ENCODE data around the gene SP2.
"Not testable (repeated sequence)": the region's sequence is repeated elsewhere in the genome, so short reads cannot be mapped to it uniquely, and the experiment has no call there.

SP2 gene

DNA sequence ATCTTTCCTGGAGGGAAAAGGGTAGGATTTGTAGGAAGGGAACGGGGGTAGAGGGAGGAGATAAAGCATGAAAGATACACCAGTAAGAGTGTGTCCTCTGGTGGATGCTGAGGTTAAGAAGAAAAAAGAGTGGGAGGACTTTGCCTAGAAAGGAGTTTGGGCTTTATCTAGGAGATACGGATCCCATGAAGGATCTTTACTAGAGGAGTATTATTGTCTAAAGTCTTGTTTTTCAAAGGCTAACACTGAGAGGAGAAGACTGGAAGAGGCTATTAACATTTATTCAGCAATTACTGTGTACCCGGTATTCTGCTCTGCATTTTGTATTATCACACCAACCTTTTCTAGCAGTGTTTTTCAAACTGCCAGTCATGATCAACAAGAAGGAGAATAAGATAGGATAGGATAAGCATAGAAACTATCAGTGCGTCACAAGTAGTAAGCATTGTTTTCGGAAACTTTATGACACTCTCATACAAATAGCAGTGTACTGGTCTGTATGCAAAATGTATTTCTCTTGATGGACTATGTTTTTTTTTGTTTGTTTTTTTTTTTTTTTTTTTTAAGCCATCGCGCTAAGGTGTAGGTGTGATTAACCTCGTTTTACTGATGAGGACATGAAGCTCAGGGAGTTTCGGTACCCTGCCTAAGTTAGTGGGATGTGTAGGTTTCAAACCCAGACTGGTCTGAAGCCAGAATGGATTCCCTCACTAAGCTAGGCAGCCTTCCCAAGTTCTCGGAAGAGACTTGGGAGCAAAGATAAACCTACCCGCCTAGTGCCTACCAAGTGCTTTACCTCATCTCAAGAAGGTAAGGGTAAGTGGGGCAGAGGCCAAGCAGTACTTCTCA lies 1.3 kb upstream of the SP2 start:
- no peak for FAIRE-seq

DNA sequence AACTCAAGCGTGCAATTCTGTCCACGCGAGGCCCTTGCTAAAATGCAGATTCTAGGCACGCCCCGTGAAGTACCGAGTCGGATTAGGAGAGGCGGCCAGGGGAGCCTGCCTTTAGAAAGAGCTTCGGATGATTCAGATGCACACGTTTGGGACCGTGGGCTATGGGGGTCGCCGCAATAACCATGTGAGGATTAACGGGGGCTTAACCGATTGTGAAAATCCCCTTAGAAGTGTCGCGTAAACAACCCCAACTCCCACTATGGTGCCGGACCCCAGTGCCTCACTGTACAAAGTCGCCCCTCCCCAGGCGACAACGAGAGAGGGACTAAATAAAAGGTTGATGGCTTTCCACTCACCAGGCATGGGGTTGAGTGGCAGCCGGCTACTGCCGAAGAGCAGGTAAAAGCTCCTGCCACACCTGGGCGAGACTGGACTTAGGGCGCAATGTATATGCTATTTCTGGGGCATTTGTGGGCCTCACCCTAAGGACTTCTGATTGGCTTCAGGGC lies 635 bp upstream of the SP2 start:
- no peak for FAIRE-seq

DNA sequence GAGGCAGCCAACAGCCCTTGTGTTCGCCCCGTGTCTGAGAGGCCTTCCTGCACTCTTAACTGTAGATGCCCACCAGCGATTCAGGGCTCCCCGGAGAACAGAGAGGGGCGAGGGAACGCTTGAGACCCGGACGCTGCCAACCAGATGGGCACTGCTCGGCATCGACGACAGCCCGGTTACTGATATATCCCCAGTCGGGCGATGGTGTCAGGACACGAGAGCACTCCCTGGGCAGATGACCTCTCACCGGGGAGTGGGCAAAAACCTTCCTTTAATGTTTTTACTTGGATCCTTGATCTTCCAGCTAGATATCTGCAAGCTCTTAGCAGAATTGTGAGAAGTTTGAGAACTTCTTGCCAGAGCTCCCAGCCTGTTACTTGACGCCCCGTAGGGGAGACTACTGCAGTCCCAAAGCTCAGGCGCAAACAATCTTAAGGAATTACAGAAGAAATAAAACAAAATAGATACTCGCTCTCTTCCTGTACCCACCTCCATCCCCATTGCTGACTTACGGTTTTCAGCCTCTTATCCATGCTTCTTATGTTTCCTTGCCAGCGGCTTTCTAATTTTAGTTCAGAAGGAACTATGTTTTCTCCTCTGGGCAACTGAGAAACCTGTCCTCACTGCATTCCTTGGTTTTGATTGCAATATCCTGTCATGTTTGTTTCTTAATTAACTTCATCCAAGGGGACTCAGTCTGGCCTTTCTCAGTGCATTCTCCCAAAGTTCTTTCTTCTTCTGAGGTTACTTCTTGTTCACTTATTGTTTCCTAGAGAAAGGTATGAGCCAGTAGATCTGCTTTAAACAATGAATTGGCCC lies 845 bp downstream of the SP2 start:
- FAIRE-seq: no peak

DNA sequence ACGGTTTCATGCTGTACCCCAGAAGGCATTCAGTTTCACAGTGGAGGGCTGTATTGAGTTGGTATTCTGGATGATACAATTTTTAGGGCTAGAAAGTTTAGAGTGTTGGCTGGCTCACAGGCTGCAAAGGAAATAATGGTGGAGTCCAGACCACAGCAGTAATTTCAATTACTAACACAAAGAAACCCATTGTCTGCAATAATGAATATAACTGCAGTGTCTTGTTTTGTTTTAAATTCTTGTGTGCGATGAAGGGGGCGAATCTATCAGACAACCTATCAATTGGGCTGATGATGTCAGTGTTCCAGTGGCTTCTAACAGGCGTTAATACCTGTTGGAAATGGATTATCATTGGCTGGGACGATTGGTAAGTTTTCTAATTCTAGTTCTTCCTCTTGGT lies 1.5 kb downstream of the SP2 start:
- no peak for FAIRE-seq

DNA sequence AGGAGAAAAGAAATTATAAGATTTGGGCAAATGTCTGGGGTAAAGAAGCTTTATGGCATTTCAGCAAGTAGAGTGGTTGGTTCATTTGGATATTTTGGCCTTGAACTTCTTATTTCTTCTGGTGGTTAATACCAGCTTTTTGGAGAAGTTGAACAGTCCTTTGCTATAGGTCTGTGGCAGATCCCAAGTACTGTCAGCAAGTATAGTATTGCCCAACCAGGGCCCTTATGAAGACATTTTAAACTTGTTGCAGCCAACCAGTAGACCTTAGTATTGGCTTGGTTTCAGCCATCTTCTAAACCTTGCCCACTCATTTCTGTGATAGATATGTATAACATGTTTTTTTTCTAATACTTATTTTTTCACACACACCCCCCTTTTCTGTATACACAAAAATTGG lies 2.2 kb downstream of the SP2 start:
- FAIRE-seq: no peak

DNA sequence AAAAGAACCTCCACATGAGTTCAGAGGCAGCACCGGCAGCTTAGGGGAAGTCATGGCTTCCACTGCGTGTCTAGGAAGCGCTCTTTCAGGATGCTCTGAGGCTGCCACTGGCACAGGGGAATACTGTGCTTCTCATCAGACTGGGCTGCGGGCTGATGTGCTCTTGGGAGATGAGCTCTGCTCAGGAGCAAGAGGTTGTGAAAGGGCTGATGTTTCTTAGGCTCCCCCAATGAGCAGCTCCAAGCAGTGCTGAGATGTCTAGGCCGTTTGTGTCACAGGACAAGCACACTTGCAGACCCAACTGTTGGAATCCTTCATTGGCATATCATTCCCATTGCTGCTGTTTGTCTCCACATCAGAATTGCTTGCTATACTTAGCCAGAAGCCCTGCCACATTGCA lies 3.6 kb downstream of the SP2 start:
- no peak for FAIRE-seq

DNA sequence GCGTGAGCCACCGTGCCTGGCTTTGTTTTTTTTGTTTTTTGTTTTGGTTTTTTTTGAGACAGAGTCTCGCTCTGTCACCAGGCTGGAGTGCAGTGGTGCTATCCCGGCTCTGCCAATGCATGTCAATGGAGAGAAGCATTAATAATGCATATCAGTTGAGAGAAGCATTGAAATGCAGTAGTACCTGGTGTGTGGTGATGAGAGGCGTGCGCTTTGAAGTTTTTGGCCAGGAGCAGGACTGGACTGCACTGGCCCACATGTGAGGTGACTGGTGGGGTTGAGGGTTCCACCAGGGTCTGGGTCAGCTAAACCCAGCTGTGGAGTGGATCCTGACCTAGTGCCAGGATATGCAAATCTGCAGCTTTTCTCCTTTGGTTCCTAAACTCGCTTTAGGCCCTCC lies 5.4 kb downstream of the SP2 start:
- FAIRE-seq: no peak

DNA sequence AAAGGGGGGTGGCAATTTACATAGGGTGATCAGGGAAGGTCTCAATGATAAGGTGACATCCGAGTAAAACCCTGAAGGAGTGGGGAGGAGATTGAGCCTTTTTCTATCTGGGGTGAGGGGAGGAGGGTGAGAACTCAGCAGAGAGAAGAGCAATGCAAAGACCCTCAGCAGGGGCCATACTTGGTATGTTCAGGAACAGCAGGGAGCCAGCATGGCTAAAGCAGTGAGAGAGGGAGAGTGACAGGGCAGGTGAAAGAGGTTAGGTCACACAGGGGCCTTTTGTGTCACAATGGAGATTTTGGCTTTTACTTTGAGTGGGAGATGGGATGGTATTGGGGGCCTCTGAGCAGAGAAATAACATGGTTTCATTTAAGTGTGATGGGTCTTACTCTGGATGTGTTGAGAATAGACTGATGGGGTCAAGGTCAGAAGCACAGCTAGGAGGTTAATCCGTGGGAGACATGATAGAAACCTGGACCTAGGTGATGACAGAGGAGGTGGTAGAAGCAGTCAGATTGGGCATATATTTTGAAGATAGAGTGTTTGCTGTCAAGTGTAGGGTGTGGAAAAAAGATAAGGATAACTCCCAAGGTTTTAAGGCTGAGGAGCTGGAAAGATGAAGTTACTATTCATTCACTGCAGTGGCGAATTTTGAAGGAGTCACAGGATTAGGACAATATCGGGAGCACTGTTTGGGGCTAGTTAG lies 6.2 kb downstream of the SP2 start:
- FAIRE-seq: no peak

DNA sequence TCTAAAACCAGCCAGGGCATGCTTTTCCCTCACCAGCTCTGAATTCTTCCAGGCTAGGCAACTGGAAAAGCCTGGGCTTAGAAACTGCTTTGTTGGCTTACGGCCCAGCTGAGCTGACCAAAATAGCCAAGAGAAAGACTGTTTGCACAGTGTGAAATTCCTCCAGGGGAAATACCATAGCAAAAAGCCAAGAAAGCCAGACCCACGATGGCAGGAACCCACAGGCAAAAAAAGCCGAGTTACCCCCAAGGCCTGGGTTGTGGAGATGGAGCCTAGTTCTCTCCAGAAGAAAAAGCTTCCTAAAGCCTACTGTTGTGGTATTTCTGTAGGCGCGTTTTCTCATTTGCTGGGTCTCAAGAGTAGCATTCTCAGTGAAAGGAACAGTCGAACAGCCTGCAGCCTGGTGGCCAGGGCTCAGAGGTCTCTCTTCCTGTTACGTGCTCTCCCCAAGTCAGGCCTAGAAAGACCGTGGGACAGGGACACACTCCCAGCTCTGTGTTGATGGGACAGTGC lies 9.2 kb downstream of the SP2 start:
- FAIRE-seq: no peak

DNA sequence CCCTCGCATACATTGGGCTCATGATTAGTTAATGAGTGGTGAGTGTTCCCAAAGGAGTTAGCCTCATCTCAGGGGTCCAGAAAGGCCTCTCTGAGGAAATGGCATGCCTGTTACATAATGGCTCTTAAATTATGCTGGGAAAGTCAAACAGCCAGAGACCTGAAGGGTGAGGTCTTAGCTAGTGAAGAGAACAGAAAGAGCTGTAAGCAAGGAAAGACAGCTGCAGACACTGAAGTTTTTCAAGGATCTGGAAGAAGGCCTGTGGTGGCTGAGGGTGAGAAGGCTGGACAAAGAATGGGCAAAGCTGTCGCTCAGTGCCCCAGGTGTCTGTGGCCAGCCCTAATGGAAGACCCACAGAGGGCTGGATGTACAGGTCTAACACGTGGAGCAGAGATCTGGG lies 10.4 kb downstream of the SP2 start:
- no peak for FAIRE-seq

DNA sequence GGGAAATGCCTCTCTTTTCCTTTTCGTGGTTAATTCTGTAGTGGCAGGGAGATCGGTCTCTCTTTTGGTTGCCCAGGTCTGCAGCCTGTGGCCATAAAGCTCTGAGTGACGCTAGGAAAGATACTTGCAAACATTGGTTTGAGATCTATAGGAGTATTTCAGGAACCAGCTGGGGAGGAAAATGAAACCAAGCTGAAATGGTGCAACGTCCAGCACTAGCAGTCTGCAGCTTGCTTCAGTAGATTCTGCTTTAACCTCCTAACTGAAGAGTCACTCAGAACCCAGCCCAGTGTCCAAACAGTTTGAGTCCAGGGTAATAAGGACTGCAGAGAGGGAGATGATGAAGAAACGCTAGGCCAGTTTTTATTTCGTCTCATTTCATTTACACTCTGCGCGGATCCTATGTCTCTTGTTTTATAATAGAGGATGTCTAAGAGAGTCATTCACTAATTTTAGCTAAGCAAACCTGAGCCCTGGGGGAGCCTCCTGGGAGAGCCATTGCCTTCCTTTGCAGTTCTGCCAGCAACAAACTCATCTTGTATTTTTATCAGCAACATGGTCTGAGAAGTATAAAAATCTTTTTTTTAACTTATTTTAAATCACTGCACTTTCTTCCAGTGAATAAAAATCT lies 12.0 kb downstream of the SP2 start:
- FAIRE-seq: no peak

DNA sequence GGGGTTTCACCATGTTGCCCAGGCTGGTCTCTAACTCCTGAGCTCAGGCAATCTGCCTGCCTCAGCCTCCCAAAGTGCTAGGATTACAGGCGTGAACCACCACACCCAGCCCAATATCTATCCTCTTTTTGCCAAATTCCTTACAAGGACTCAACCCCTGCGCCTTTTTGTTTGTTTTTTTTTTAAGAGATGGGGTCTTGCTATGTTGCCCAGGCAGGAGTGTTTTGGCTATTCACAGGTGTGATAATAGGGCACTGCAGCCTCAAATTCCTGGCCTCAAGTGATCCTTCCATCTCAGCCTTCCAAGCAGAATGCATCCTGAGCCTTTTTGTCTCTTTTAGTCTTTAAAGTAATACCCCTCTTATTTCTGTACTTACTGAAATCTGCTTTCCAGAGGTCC lies 17.0 kb downstream of the SP2 start:
- no peak for FAIRE-seq

DNA sequence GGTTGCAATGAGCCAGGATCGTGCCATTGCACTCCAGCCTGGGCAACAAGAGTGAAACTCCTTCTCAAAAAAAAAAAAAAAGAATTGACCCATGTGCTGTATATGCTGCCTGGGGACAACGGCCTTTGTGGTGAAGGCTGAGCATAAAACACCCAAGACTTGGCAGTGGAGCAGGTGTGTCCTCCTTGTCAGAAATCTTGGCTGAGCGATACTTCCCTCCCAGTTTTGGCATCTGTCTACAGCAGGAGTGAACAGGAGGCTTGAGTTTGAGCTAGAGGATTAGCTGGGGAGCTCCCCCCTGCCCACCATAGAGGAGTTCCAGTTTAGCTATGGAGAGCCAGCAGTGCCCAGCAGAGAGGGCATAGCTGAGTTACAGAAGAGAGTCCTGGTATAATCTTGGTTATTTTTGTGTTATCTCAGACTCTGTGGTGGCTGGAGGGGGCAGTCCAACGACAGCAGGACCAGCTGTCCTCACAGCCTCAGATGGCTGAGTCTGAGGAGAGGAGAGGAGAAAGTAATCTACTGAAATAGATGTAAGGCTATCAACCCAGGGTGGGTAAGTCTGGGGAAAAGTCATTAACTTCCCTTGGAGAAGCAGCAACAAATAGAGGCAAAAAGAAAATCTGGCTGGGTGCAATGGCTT lies 18.4 kb downstream of the SP2 start:
- FAIRE-seq: no peak

DNA sequence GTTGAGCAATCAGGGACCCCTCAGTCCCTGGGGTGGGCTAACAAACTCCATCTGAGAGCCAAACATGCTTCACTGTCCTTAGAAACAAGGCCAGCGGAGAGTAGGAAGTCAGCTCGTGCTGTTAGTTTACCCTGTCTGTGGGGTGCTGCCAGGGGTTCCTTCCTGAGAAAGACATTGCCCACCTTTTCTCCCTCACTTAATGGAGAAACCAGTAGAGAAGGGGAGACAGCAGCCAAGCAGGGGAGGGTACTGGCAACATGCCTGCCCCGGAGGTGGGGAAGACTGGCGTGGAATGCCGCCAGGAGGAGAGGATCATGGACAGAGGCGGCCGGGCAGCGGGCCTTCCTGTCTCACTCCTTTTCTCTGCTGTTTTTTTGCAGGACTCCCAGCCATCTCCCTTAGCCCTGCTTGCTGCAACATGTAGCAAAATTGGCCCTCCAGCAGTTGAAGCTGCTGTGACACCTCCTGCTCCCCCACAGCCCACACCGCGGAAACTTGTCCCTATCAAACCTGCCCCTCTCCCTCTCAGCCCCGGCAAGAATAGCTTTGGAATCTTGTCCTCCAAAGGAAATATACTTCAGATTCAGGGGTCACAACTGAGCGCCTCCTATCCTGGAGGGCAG lies 19.9 kb downstream of the SP2 start:
- no peak for FAIRE-seq

DNA sequence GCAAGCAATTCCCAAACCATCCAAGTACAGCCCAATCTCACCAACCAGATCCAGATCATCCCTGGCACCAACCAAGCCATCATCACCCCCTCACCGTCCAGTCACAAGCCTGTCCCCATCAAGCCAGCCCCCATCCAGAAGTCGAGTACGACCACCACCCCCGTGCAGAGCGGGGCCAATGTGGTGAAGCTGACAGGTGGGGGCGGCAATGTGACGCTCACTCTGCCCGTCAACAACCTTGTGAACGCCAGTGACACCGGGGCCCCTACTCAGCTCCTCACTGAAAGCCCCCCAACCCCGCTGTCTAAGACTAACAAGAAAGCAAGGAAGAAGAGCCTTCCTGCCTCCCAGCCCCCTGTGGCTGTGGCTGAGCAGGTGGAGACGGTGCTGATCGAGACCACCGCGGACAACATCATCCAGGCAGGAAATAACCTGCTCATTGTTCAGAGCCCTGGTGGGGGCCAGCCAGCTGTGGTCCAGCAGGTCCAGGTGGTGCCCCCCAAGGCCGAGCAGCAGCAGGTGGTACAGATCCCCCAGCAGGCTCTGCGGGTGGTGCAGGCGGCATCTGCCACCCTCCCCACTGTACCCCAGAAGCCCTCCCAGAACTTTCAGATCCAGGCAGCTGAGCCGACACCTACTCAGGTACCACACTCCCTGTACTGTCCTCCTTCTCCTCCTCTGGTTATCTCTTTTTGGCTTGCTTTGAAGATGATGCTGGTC lies 20.6 kb downstream of the SP2 start:
- FAIRE-seq: no peak

DNA sequence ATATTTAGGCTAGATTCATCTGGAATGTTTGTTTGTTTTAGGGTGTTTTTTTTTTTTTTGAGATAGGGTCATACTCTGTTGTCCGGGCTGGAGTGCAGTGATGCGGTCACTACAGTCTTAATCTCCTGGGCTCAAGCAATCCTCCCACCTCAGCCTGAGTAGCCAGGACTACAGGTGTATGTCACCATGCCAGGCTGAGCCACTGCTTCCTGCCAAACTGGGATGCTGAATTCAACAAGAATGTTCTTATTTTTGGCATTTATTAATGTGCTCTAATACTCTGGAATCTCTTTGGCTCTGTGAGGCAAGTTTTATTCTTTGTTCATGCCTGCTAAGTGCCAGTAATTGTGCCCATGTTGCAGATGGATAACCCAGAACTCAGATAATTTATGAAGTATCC lies 21.5 kb downstream of the SP2 start:
- FAIRE-seq: no peak

DNA sequence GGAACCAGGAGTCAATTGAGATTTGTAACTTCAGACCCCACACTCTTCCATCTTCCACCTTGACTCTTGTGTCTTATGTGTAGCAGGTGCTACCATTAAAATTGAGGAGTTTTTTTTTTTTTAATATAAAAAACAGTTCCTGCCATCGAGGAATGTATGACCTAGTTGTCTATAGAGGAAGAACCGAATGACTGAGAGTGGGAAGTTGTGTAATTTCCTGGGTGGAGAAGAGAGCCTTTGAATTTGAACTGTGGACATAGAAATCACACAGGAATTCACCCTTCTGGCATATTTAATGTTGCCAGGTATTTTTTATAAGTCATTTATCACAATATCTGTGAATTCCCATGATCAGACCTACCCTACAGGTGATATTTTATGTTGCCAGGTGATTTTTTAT lies 22.0 kb downstream of the SP2 start:
- FAIRE-seq: no peak

DNA sequence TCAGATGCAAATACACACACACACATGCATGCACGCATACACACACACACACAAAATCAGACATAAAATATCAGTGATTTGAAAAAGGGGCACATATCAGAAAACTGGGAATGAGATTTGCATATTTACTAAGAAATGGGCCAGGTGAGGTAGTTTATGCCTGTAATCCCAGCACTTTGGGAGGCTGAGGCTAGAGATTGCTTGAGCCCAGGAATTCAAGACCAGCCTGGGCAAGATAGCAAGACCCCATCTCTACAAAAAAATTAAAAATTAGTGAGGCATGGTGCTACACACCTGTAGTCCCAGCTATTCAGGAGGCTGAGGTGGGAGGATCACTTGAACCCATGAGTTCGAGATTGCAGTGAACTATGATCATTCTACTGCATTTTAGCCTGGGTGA lies 23.0 kb downstream of the SP2 start:
- no peak for FAIRE-seq

DNA sequence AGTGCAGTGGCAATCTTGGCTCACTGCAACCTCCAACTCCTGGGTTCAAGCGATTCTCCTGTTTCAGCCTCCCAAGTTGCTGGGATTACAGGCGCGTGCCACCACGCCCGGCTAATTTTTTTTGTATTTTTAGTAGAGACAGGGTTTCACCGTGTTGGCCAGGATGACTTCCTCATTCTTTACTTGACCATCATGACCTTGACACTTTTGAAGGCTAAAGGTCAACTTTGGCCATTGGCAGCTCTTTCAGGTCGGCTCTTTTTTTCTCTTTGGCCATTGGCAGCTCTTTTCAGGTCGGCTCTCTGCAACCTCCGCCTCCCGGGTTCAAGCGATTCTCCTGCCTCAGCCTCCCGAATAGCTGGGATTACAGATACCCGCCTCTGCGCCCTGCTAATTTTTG lies 23.9 kb downstream of the SP2 start:
- not testable (repeated sequence) for FAIRE-seq

DNA sequence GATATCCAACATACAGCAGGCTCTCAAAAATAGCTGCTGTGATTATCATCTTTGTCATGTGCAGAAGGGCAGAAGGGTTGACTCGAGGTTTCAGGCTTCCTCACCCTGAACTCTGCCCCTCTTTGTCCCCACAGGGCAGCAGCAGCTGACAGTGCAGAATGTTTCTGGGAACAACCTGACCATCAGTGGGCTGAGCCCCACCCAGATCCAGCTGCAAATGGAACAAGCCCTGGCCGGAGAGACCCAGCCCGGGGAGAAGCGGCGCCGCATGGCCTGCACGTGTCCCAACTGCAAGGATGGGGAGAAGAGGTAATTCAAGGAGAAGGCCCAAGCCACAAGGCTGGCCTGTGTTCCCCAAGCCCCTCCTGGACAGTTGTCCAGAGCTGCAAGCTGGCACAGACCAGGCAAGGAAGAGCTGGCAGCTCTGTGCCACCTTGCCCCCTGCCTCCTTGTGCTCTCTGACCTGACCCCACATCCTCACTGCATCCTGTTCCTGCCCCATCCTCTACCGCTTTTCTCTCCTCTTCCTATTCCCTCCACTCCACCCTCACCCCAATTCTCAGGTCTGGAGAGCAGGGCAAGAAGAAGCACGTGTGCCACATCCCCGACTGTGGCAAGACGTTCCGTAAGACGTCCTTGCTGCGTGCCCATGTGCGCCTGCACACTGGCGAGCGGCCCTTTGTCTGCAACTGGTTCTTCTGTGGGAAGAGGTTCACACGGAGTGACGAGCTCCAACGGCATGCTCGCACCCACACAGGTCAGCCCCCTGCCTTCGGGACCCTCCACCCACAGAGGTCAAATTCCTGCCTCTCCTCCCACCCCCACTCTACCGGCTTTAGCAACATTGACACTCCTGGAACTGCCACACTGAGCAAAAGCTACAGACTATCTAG lies 29.0 kb downstream of the SP2 start:
- no peak for FAIRE-seq

All from endometrium (tissue), 2 donors.